ENCODE data around the gene KCNG4.

DNA sequence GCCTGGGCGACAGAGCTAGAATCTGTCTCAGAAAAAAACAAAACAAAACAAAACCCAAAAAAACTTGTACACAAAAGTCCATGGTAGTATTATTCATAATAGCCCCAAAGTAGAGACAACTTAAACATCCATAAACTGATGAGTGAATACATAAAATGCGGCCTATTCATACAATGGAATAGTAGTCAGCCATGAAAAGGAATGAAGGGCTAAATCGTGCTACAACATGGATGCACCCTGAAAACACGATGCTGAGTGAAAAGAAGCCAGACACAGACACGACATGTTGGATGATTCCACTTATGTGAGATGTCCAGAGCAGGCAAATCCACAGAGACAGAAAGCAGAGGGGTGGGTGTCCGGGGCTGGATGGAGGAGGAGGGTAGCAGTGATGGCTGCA lies 12.3 kb downstream of the KCNG4 start:
- TF ChIP-seq NFRKB (IDR thresholded peaks at IDR 0.05), result no peak
- TF ChIP-seq LEF1 (IDR thresholded peaks at IDR 0.05; ENCODE audit: borderline replicate concordance), result no peak
- TF ChIP-seq FOXK2 (IDR thresholded peaks at IDR 0.05), result no peak
- TF ChIP-seq ARNT (IDR thresholded peaks at IDR 0.05), result no peak
- TF ChIP-seq SUZ12 (IDR thresholded peaks at IDR 0.05), result no peak
- TF ChIP-seq HDGF (IDR thresholded peaks at IDR 0.05; ENCODE audit: borderline replicate concordance), result no peak
- no peak for TF ChIP-seq ZNF384 (IDR thresholded peaks at IDR 0.05)
- no peak for TF ChIP-seq FOXA1 (IDR thresholded peaks at IDR 0.05)
- TF ChIP-seq TARDBP (IDR thresholded peaks at IDR 0.05), result no peak
- no peak for TF ChIP-seq SP1 (IDR thresholded peaks at IDR 0.05)
- TF ChIP-seq FOXM1 (IDR thresholded peaks at IDR 0.05; ENCODE audit: borderline replicate concordance), result no peak
- no peak for TF ChIP-seq ELF4 (IDR thresholded peaks at IDR 0.05)

Data from HEK293T (cell line).